ENCODE data around the gene UBXN6.

Gene UBXN6

GRCh38 chr19:4493929-4494690, 36.5 kb upstream of the UBXN6 start:
- no peak for DNase-seq (ENCODE audit: low read depth)

GRCh38 chr19:4493104-4493928, 35.7 kb upstream of the UBXN6 start:
- DNase-seq (ENCODE audit: low read depth) = no peak

GRCh38 chr19:4492337-4493103, 34.9 kb upstream of the UBXN6 start:
- no peak for DNase-seq (ENCODE audit: low read depth)

GRCh38 chr19:4491446-4491845, 33.9 kb upstream of the UBXN6 start:
- DNase-seq (ENCODE audit: low read depth) = no peak

GRCh38 chr19:4488496-4488895, 30.9 kb upstream of the UBXN6 start:
- no peak for DNase-seq (ENCODE audit: low read depth)

GRCh38 chr19:4487572-4487971, 30.0 kb upstream of the UBXN6 start:
- DNase-seq (ENCODE audit: low read depth) = no peak

- DNase-seq (ENCODE audit: low read depth) = no peak
Measured at GRCh38 chr19:4483385-4483784, 25.8 kb upstream of the UBXN6 start.

GRCh38 chr19:4482721-4483364, 25.2 kb upstream of the UBXN6 start:
- DNase-seq (ENCODE audit: low read depth) = no peak

- DNase-seq (ENCODE audit: low read depth) = no peak
Measured at GRCh38 chr19:4477034-4477801, 19.6 kb upstream of the UBXN6 start.

- peak; percentile 31 for DNase-seq (ENCODE audit: low read depth)
Measured at GRCh38 chr19:4474514-4475022, 17.0 kb upstream of the UBXN6 start.

GRCh38 chr19:4473763-4474513, 16.3 kb upstream of the UBXN6 start:
- DNase-seq (ENCODE audit: low read depth) = no peak

- no peak for DNase-seq (ENCODE audit: low read depth)
Measured at GRCh38 chr19:4473011-4473762, 15.6 kb upstream of the UBXN6 start.

GRCh38 chr19:4472174-4472974, 14.8 kb upstream of the UBXN6 start, which contains the start of gene HDGFL2:
HDGFL2 (plus strand) TSS chr19:4472297; CDS start chr19:4472351, 54 bp downstream.
- no peak for DNase-seq (ENCODE audit: low read depth)

GRCh38 chr19:4471403-4472173, 14.0 kb upstream of the UBXN6 start:
- peak; percentile 100 for DNase-seq (ENCODE audit: low read depth)

- DNase-seq (ENCODE audit: low read depth) = no peak
Measured at GRCh38 chr19:4467835-4468234, 10.2 kb upstream of the UBXN6 start.

- DNase-seq (ENCODE audit: low read depth) = no peak
Measured at GRCh38 chr19:4464815-4465581, 7.4 kb upstream of the UBXN6 start.

Measured in stromal cell of bone marrow (primary cell).